ENCODE results near the gene QSER1.

Gene QSER1

DNA sequence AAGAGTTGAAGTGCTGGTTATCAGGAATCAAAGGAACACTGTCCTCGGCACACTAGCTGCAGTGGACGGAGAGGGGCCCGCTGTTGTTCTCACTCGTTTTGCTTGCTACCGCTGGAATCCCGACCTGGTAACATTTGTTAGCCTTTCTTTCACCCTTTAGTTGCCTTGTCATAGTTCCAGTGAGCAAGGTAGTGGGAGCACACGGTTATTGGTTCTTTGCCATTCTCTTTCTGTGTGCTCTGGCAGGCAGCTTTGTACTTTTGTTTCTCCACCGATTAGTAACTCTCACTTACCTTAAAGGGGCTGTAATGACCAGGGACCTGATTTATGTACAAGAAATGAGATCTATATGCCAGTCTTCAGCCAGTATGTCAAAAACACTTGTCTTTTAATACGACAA, 124.9 kb downstream of the QSER1 start:
- DNase-seq (ENCODE audit: low read depth in 1 of 2, low spot score in 1 of 2) = no peak
- Histone ChIP-seq H3K27ac (replicated peaks) (no peak overlapping the region), H3K27me3 (ENCODE audit: insufficient read depth, poor library complexity, severe bottlenecking) (no peaks in the 10 kb centered on the region), H3K4me3 (replicated peaks; ENCODE audit: insufficient read depth, low read length) (no peak overlapping the region)
- TF ChIP-seq POLR2AphosphoS5 (IDR thresholded peaks at IDR 0.05; ENCODE audit: low read depth) (no peak), CTCF (IDR thresholded peaks at IDR 0.05; ENCODE audit: insufficient read depth, low read length) (no peak), SPI1 (IDR thresholded peaks at IDR 0.05; ENCODE audit: borderline replicate concordance, low read depth) (no peak), GABPA (IDR thresholded peaks at IDR 0.05; ENCODE audit: low read depth) (no peak)

DNA sequence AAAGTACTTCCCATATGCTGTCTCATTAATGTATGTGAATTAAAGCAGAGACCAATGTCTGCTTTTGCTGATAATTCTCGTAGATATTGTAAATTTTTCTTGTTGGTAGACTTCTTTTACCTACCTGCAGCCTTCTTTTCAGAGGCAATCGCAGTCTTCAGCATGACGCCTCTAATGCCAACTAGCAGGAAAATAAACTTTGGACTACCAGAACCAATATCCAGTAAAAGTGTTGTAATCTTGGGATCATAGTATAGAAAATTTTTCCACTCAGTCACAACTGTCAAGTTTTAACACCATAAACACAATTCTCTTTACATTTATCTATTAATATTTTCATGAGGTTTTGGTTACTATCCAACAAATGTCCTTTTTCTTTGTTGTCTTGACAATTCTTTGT, 125.4 kb downstream of the QSER1 start:
- no peak for TF ChIP-seq CTCF (IDR thresholded peaks at IDR 0.05; ENCODE audit: insufficient read depth, low read length)
- no peak for TF ChIP-seq GABPA (IDR thresholded peaks at IDR 0.05; ENCODE audit: low read depth)
- no peak for TF ChIP-seq POLR2AphosphoS5 (IDR thresholded peaks at IDR 0.05; ENCODE audit: low read depth)
- no peak for TF ChIP-seq SPI1 (IDR thresholded peaks at IDR 0.05; ENCODE audit: borderline replicate concordance, low read depth)
- no peak for TF ChIP-seq REST (IDR thresholded peaks at IDR 0.05; ENCODE audit: insufficient replicate concordance, low read depth)
- Histone ChIP-seq H3K27me3 (ENCODE audit: insufficient read depth, poor library complexity, severe bottlenecking) (no peaks in the 10 kb centered on the region), H3K27ac (replicated peaks) (no peak overlapping the region), H3K4me3 (replicated peaks; ENCODE audit: insufficient read depth, low read length) (no peak overlapping the region)
- DNase-seq (ENCODE audit: low read depth in 1 of 2, low spot score in 1 of 2) = no peak

GRCh38 chr11:33018840-33019239, 126.2 kb downstream of the QSER1 start:
- DNase-seq (ENCODE audit: low read depth in 1 of 2, low spot score in 1 of 2) = no peak
- H3K27me3 ChIP-seq (ENCODE audit: insufficient read depth, poor library complexity, severe bottlenecking) = no peaks in the 10 kb centered on the region
- TF ChIP-seq CTCF (IDR thresholded peaks at IDR 0.05; ENCODE audit: insufficient read depth, low read length) (no peak), GABPA (IDR thresholded peaks at IDR 0.05; ENCODE audit: low read depth) (no peak), POLR2AphosphoS5 (IDR thresholded peaks at IDR 0.05; ENCODE audit: low read depth) (no peak)
- no peak overlapping the region for H3K27ac ChIP-seq (replicated peaks)
- H3K4me3 ChIP-seq (replicated peaks; ENCODE audit: insufficient read depth, low read length) = no peak overlapping the region

DNA sequence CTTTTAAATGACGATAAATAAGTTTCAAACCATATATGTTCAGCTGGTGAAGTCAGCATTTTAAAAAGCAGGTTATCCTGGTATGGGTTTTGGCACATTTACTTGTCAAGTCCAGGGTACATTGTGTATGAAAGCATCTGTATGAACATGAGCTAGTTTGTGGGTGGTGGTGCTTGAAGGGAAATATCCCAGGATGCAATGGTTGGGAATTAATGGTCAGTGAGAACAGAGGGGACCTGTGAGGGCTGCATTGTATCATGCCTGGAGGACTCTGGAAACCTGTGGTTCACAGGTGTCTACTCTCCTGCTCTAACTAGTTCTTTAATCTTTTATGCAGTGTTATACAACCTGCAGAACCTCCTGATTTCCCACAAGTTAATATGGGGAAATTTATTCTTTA, 128.9 kb downstream of the QSER1 start:
- H3K27me3 ChIP-seq (ENCODE audit: insufficient read depth, poor library complexity, severe bottlenecking) = no peaks in the 10 kb centered on the region
- TF ChIP-seq CTCF (IDR thresholded peaks at IDR 0.05; ENCODE audit: insufficient read depth, low read length) = no peak
- no peak for TF ChIP-seq REST (IDR thresholded peaks at IDR 0.05; ENCODE audit: insufficient replicate concordance, low read depth)
- no peak for TF ChIP-seq SPI1 (IDR thresholded peaks at IDR 0.05; ENCODE audit: borderline replicate concordance, low read depth)
- no peak for TF ChIP-seq POLR2AphosphoS5 (IDR thresholded peaks at IDR 0.05; ENCODE audit: low read depth)
- no peak for TF ChIP-seq GABPA (IDR thresholded peaks at IDR 0.05; ENCODE audit: low read depth)
- no peak overlapping the region for H3K4me3 ChIP-seq (replicated peaks; ENCODE audit: insufficient read depth, low read length)
- DNase-seq (ENCODE audit: low read depth in 1 of 2, low spot score in 1 of 2) = no peak
- H3K27ac ChIP-seq (replicated peaks) = no peak overlapping the region

Data from HL-60 (cell line).